ENCODE results near the gene SNRPB. TPM values are rescaled to one million over a fixed set of nuclear protein-coding genes. Genes with fewer than 3 reads are reported as not detected.
A peak's percentile ranks its signal among the peaks of the same experiment; 100 is the strongest.

The SNRPB gene
- total and polyA plus RNA-seq, 2 of the 13 experiments (the other 11 are each of a cell fraction or from before 2014, with no cell fraction given), result 473 to 844 TPM

- no peak overlapping the region for H3K27ac ChIP-seq (ENCODE audit: extremely low read length, insufficient read depth, low read length)
- DNase-seq (ENCODE audit: low spot score), result no peak
- H3K4me1 ChIP-seq (ENCODE audit: insufficient read depth, low read length), result peaks cover 60% of the 10 kb centered on the region
- CTCF ChIA-PET (ENCODE audit: low intra/inter-chr PET ratio, low total read pairs), result no interaction called here
- peak overlapping the region; percentile 86 for H3K4me2 ChIP-seq (ENCODE audit: low read depth, low read length)
- ATAC-seq, result no peak
- in situ Hi-C loops (cut with HindIII; ENCODE audit: extremely low pct_ligation_motif_present, low pct_unique_long_range_greater_than_20kb) (no loop called here), intact Hi-C loops (cut with micrococcal nuclease; ENCODE audit: unreplicated experiment) (loop anchor here (5.0 kb wide), 1 partner anchor 185 kb away; the partner anchor contains the start of gene NOP56)
- H4K20me1 ChIP-seq (ENCODE audit: insufficient read depth, low read length), result peaks cover 62% of the 10 kb centered on the region
- H3K9ac ChIP-seq (ENCODE audit: insufficient read depth, low read depth, low read length), result no peak overlapping the region
- H3K9me3 ChIP-seq (ENCODE audit: low read length), result no peaks in the 10 kb centered on the region
- H3K4me3 ChIP-seq (replicated peaks in 1 of 3; ENCODE audit: insufficient read depth in 1 of 3, low read depth in 2 of 3, low read length in 3 of 3), result no peak overlapping the region
- peaks cover 39 to 58% of the 10 kb centered on the region in 2 experiments for H3K36me3 ChIP-seq (replicated peaks in 1 of 2; ENCODE audit: control insufficient read depth in 1 of 2, insufficient read depth in 2 of 2, low read length in 2 of 2)
- H3K79me2 ChIP-seq (ENCODE audit: insufficient read depth, low read length), result peaks cover 54% of the 10 kb centered on the region
- TF ChIP-seq ZBTB1 (CRISPR knock-in tag; IDR thresholded peaks at IDR 0.05; ENCODE audit: borderline replicate concordance) (no peak), SOX6 (IDR thresholded peaks at IDR 0.05) (no peak), SOX6 (CRISPR knock-in tag; IDR thresholded peaks at IDR 0.05) (0 out of 2 replicates have a peak, but pooled peaks have one; percentile 11), ZSCAN25 (CRISPR knock-in tag; IDR thresholded peaks at IDR 0.05) (no peak), RBFOX2 (IDR thresholded peaks at IDR 0.05; ENCODE audit: low read depth, low read length) (peak; percentile 63), RBM22 (optimal IDR thresholded peaks at IDR 0.05; ENCODE audit: low read length) (peak; percentile 49)
- H2AFZ ChIP-seq (ENCODE audit: low read length), result no peak overlapping the region
- no TSS peak for BruUV-seq (replicated peaks)
- no peak for FAIRE-seq
- H3K27me3 ChIP-seq (ENCODE audit: control insufficient read depth in 1 of 2, insufficient read depth in 2 of 2, low read length in 2 of 2), result no peaks in the 10 kb centered on the region; a peak in 1 of 5 replicates
- WGBS (ENCODE audit: low lambda C conversion rate), result 92% methylated on average over 5 of the region's 5 CpGs
- POLR2A ChIA-PET, result interaction anchor here (0.6 to 1.1 kb wide), 3 partner anchors 9 to 197 kb away, joined by 3 to 4 read pairs (median 3); partner anchors contain the start of gene IDH3B
Measured at GRCh38 chr20:2467412-2467811, 3.2 kb downstream of the SNRPB start.

- Histone ChIP-seq H3K4me2 (ENCODE audit: low read depth, low read length) (no peak overlapping the region), H3K9ac (ENCODE audit: insufficient read depth, low read depth, low read length) (no peak overlapping the region), H2AFZ (ENCODE audit: low read length) (no peak overlapping the region), H3K27me3 (ENCODE audit: control insufficient read depth in 1 of 2, insufficient read depth in 2 of 2, low read length in 2 of 2) (no peaks in the 10 kb centered on the region; a peak in 1 of 5 replicates), H3K4me3 (replicated peaks in 1 of 3; ENCODE audit: insufficient read depth in 1 of 3, low read depth in 2 of 3, low read length in 3 of 3) (no peak overlapping the region), H4K20me1 (ENCODE audit: insufficient read depth, low read length) (peaks cover 66% of the 10 kb centered on the region), H3K4me1 (ENCODE audit: insufficient read depth, low read length) (peaks cover 52% of the 10 kb centered on the region), H3K27ac (ENCODE audit: extremely low read length, insufficient read depth, low read length) (no peak overlapping the region), H3K9me3 (ENCODE audit: low read length) (no peaks in the 10 kb centered on the region), H3K36me3 (replicated peaks in 1 of 2; ENCODE audit: control insufficient read depth in 1 of 2, insufficient read depth in 2 of 2, low read length in 2 of 2) (peaks cover 50 to 81% of the 10 kb centered on the region in 2 experiments), H3K79me2 (ENCODE audit: insufficient read depth, low read length) (peaks cover 49% of the 10 kb centered on the region)
- ATAC-seq (no peak), DNase-seq (ENCODE audit: low spot score) (no peak), FAIRE-seq (no peak)
- intact Hi-C loops (cut with micrococcal nuclease; ENCODE audit: unreplicated experiment), result loop anchor here (5.0 kb wide), 1 partner anchor 187 kb away; the partner anchor contains the start of gene NOP56
- CTCF ChIA-PET (ENCODE audit: low intra/inter-chr PET ratio, low total read pairs), result no interaction called here
- 98% methylated on average over 6 of the region's 6 CpGs for WGBS (ENCODE audit: low lambda C conversion rate)
- TF ChIP-seq GPBP1L1 (CRISPR knock-in tag; IDR thresholded peaks at IDR 0.05) (no peak), RBFOX2 (IDR thresholded peaks at IDR 0.05; ENCODE audit: low read depth, low read length) (peak; percentile 57), ZNF121 (CRISPR knock-in tag; IDR thresholded peaks at IDR 0.05) (0 out of 2 replicates have a peak, but pooled peaks have one; percentile 51), ZNF337 (CRISPR knock-in tag; IDR thresholded peaks at IDR 0.05; ENCODE audit: borderline replicate concordance, low read depth) (no peak)
- TSS peak; percentile 10 for BruUV-seq (replicated peaks)
- in situ Hi-C loops (cut with HindIII; ENCODE audit: extremely low pct_ligation_motif_present, low pct_unique_long_range_greater_than_20kb), result no loop called here
- POLR2A ChIA-PET, result no interaction called here
Measured at GRCh38 chr20:2465100-2465499, 5.5 kb downstream of the SNRPB start.
